OCI-LY1 (cell line): ENCODE results near the gene GATC.

Source experiments
- H2AFZ ChIP-seq: fragments of 200-600 bp; sonication (generic), shearing (Covaris generic); 2 replicates; pipeline ENCODE4 v1.6.0; 2014; ENCODE audit warnings: antibody characterized with exemption, mild to moderate bottlenecking, low read length
- H3F3A ChIP-seq: fragments of 200-600 bp; sonication (generic), shearing (Covaris generic); 2 replicates; pipeline ENCODE4 v1.6.0; 2014; ENCODE audit warnings: mild to moderate bottlenecking, antibody characterized with exemption, low read length, moderate library complexity; ENCODE audit not compliant: insufficient read depth
- H3K27ac ChIP-seq: fragments of 200-600 bp; sonication (generic); 2 replicates; pipeline ENCODE4 v1.5.1; 2014; ENCODE audit warnings: low read length, mixed run types, mild to moderate bottlenecking, low read depth; ENCODE audit not compliant: poor library complexity, severe bottlenecking
- H3K27me3 ChIP-seq: fragments of 200-600 bp; sonication (generic); 2 replicates; pipeline ENCODE4 v1.6.0; 2014; ENCODE audit warnings: antibody characterized with exemption, mild to moderate bottlenecking, low read length, moderate library complexity; ENCODE audit not compliant: insufficient read depth
- H3K36me3 ChIP-seq: fragments of 200-600 bp; sonication (generic); 2 replicates; pipeline ENCODE4 v1.6.1; 2014; ENCODE audit warnings: mild to moderate bottlenecking, antibody characterized with exemption, low read length, moderate library complexity, mixed read lengths; ENCODE audit not compliant: insufficient read depth
- H3K4me1 ChIP-seq: fragments of 200-600 bp; sonication (generic); 2 replicates; pipeline ENCODE4 v1.5.1; 2014; ENCODE audit warnings: mild to moderate bottlenecking, low read length, moderate library complexity; ENCODE audit not compliant: insufficient read depth, severe bottlenecking
- H3K4me2 ChIP-seq: fragments of 200-600 bp; sonication (generic), shearing (Covaris generic); 2 replicates; pipeline ENCODE4 v1.6.1; 2014; ENCODE audit warnings: low read length
- H3K4me3 ChIP-seq: fragments of 200-600 bp; sonication (generic); 2 replicates; pipeline ENCODE4 v1.5.1; 2014; ENCODE audit warnings: low read length, low read depth, mild to moderate bottlenecking, mixed read lengths; ENCODE audit not compliant: poor library complexity, severe bottlenecking
- H3K79me2 ChIP-seq: fragments of 200-600 bp; shearing (Covaris generic); 2 replicates; pipeline ENCODE4 v1.6.1; 2016; ENCODE audit warnings: mixed run types, low read length, mixed read lengths; ENCODE audit not compliant: insufficient read depth
- H3K9ac ChIP-seq: fragments of 200-600 bp; sonication (generic), shearing (Covaris generic); 2 replicates; pipeline ENCODE4 v1.6.1; 2014; ENCODE audit warnings: mild to moderate bottlenecking, low read length, mixed read lengths
- H3K9me2 ChIP-seq: fragments of 200-600 bp; sonication (generic), shearing (Covaris generic); 2 replicates; pipeline ENCODE4 v1.6.1; 2014; ENCODE audit warnings: low read depth, mild to moderate bottlenecking, low read length, mixed read lengths
- H3K9me3 ChIP-seq: fragments of 200-600 bp; shearing (Covaris generic); 2 replicates; pipeline ENCODE4 v1.6.1; 2014; ENCODE audit warnings: low read length, mixed read lengths
- H4K20me1 ChIP-seq: fragments of 200-600 bp; sonication (generic), shearing (Covaris generic); 2 replicates; pipeline ENCODE4 v1.6.0; 2016; ENCODE audit warnings: mild to moderate bottlenecking, low read length; ENCODE audit not compliant: insufficient read depth
- EZH2 ChIP-seq: fragments of 200-600 bp; sonication (generic), shearing (Covaris generic); IDR thresholded peaks from 2 replicates; pipeline ENCODE4 v1.8.0; 2017; ENCODE audit warnings: borderline replicate concordance, mixed run types, mild to moderate bottlenecking, antibody characterized with exemption, low read length, moderate library complexity, mixed read lengths
- TF ChIP-seq, protein P1 (sequence below): fragments of 200-600 bp; sonication (generic), shearing (Covaris generic); IDR thresholded peaks from 2 replicates; pipeline ENCODE4 v1.5.1; 2017; ENCODE audit warnings: mild to moderate bottlenecking, antibody characterized with exemption, low read length, moderate library complexity, mixed read lengths

Gene GATC

DNA sequence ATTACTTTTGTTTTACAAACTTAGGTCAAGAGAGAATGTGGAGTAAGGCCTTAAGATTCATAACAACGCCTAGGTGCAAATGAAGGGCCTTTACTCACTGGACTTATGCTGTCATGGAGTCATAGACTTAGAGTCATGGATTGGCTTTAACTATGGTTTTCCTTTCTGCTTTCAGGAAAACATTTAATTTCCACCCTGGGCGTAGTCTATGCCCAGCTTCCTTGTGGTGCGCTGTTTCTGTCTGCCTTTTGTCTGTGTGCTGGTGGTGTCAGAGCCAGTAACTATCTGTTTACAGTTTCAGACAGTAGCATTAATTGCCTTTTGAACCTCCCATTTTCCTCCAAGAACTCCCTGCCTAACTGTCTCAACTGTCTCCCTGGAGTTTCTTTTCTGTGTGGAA, 40.2 kb upstream of the GATC start:
- H4K20me1 ChIP-seq: no peaks in the 10 kb centered on the region
- no peaks in the 10 kb centered on the region for H3K36me3 ChIP-seq
- H3K9me3 ChIP-seq: no peaks in the 10 kb centered on the region
- no peak overlapping the region for H2AFZ ChIP-seq
- no peaks in the 10 kb centered on the region for H3F3A ChIP-seq
- no peaks in the 10 kb centered on the region for H3K27me3 ChIP-seq
- no peak overlapping the region for H3K4me2 ChIP-seq
- H3K4me1 ChIP-seq: no peaks in the 10 kb centered on the region
- H3K9ac ChIP-seq: no peak overlapping the region
- no peaks in the 10 kb centered on the region for H3K9me2 ChIP-seq
- H3K79me2 ChIP-seq: no peaks in the 10 kb centered on the region
- H3K4me3 ChIP-seq: no peak overlapping the region
- no peak for TF ChIP-seq EZH2
- TF ChIP-seq, protein P1, sequence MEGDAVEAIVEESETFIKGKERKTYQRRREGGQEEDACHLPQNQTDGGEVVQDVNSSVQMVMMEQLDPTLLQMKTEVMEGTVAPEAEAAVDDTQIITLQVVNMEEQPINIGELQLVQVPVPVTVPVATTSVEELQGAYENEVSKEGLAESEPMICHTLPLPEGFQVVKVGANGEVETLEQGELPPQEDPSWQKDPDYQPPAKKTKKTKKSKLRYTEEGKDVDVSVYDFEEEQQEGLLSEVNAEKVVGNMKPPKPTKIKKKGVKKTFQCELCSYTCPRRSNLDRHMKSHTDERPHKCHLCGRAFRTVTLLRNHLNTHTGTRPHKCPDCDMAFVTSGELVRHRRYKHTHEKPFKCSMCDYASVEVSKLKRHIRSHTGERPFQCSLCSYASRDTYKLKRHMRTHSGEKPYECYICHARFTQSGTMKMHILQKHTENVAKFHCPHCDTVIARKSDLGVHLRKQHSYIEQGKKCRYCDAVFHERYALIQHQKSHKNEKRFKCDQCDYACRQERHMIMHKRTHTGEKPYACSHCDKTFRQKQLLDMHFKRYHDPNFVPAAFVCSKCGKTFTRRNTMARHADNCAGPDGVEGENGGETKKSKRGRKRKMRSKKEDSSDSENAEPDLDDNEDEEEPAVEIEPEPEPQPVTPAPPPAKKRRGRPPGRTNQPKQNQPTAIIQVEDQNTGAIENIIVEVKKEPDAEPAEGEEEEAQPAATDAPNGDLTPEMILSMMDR: no peak
- H3K27ac ChIP-seq: no peak overlapping the region

GRCh38 chr12:120406553-120406952, 39.7 kb upstream of the GATC start:
- H3K9me2 ChIP-seq: no peaks in the 10 kb centered on the region
- no peaks in the 10 kb centered on the region for H3K79me2 ChIP-seq
- no peak overlapping the region for H3K4me3 ChIP-seq
- no peak overlapping the region for H3K9ac ChIP-seq
- H3K27ac ChIP-seq: no peak overlapping the region
- H3K36me3 ChIP-seq: no peaks in the 10 kb centered on the region
- no peak for TF ChIP-seq EZH2
- TF ChIP-seq, protein P1: no peak
- H3F3A ChIP-seq: no peaks in the 10 kb centered on the region
- H3K4me1 ChIP-seq: no peaks in the 10 kb centered on the region
- H4K20me1 ChIP-seq: no peaks in the 10 kb centered on the region
- H3K4me2 ChIP-seq: no peak overlapping the region
- H3K27me3 ChIP-seq: no peaks in the 10 kb centered on the region
- no peak overlapping the region for H2AFZ ChIP-seq
- H3K9me3 ChIP-seq: no peaks in the 10 kb centered on the region

DNA sequence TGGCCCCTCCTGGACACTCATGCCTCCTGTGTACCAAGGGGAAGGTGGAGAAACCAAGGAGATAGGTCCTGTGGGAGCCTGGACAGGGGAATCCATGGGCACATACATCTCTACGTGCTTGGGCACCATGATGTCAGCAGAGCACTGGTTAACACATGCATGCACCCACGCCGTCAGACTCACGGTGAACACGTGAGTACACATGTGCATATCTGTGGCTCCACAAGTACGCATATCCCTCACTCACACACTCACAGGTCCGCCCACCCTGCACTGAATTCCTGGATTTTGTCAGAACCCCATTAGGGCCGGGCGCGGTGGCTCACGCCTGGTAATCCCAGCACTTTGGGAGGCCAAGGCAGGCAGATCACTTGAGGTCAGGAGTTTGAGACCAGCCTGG, 37.5 kb upstream of the GATC start:
- Histone ChIP-seq H3K9me2 (no peaks in the 10 kb centered on the region), H3K27ac (no peak overlapping the region), H3K4me1 (no peaks in the 10 kb centered on the region), H3K79me2 (no peaks in the 10 kb centered on the region), H3K4me3 (no peak overlapping the region), H3K36me3 (no peaks in the 10 kb centered on the region), H3K4me2 (no peak overlapping the region), H2AFZ (no peak overlapping the region), H3K27me3 (no peaks in the 10 kb centered on the region), H3K9ac (no peak overlapping the region), H4K20me1 (no peaks in the 10 kb centered on the region), H3K9me3 (no peaks in the 10 kb centered on the region), H3F3A (no peaks in the 10 kb centered on the region)
- TF ChIP-seq, protein P1: no peak
- TF ChIP-seq EZH2: no peak
